GM12878 (cell line): Measurements from ENCODE around the gene ADSS1. TPM values are rescaled to one million over a fixed set of nuclear protein-coding genes. Genes with fewer than 3 reads are reported as not detected.

Experiments
- ATAC-seq: fragments of 200-7000 bp; cut with Tn5 transposase; 3 replicates; pipeline ENCODE4 v1.9.1; 2020; ENCODE audit warnings: mild to moderate bottlenecking, moderate library complexity
- BruUV-seq: library from RNA; stranded (reverse); fragments of 400-500 nt; replicated peaks from 2 replicates; lab custom pipeline; 2021; lab: Mats Ljungman, UMichigan
- CTCF ChIA-PET: fragments of 300-600 bp; sonication (Branson Sonifier 250); formaldehyde crosslinking; extraction: SDS; loops from one replicate; lab custom pipeline; 2021; ENCODE audit warnings: inconsistent platforms; lab: Yijun Ruan, JAX
- POLR2A ChIA-PET: fragments of 350-600 bp; formaldehyde crosslinking; extraction: SDS; loops from one replicate; lab custom pipeline; 2021; ENCODE audit warnings: inconsistent platforms; lab: Charles Lee
- RAD21 ChIA-PET: fragments of 300-600 bp; sonication (Branson Sonifier 250); formaldehyde crosslinking; loops from one replicate; lab custom pipeline; 2023; ENCODE audit warnings: antibody characterized with exemption; ENCODE audit not compliant: unreplicated experiment; lab: Charles Lee
- SMC1A ChIA-PET: fragments of 300-600 bp; sonication (Branson Sonifier 250); formaldehyde crosslinking; loops from one replicate; lab custom pipeline; 2023; ENCODE audit not compliant: unreplicated experiment, uncharacterized antibody; lab: Charles Lee
- DNase-seq: peaks from one replicate; pipeline ENCODE4 v3.0.0-alpha.2; 2011; ENCODE audit warnings: low read depth, low spot score
- FAIRE-seq: peaks from 3 replicates; lab custom pipeline; 2011; peaks lifted over from hg19 to GRCh38; lab: Jason Lieb, UNC
- H2AFZ ChIP-seq: 2 replicates; pipeline ENCODE4 v1.6.0; 2011; ENCODE audit warnings: low read depth, low read length, control low read depth; ENCODE audit not compliant: control insufficient read depth
- H3K27ac ChIP-seq: 2 replicates; pipeline ENCODE4 v1.5.1; 2011; ENCODE audit warnings: control low read depth; ENCODE audit not compliant: control insufficient read depth, insufficient read depth
- H3K27me3 ChIP-seq, 2 experiments: replicated peaks in 1 of 2; 2 replicates each; pipeline versions ENCODE4 v1.6.0 to v1.6.1; 2011; ENCODE audit warnings: low read length in 1 of 2; ENCODE audit not compliant: control insufficient read depth in 2 of 2, insufficient read depth in 2 of 2
- H3K36me3 ChIP-seq, 2 experiments: 2 replicates each; pipeline ENCODE4 v1.5.1; 2011; ENCODE audit warnings: low read length in 1 of 2; ENCODE audit not compliant: control insufficient read depth in 2 of 2, insufficient read depth in 2 of 2
- H3K4me1 ChIP-seq: 2 replicates; pipeline ENCODE4 v1.6.1; 2011; ENCODE audit warnings: mild to moderate bottlenecking, low read length, moderate library complexity, mixed read lengths; ENCODE audit not compliant: control insufficient read depth, insufficient read depth
- H3K4me2 ChIP-seq: 2 replicates; pipeline ENCODE4 v1.6.0; 2011; ENCODE audit warnings: control low read depth; ENCODE audit not compliant: control insufficient read depth, insufficient read depth
- H3K4me3 ChIP-seq: fragments of 200-600 bp; sonication (generic); 2 replicates; pipeline ENCODE4 v1.5.1; 2016
- H3K79me2 ChIP-seq: 2 replicates; pipeline ENCODE4 v1.6.0; 2011; ENCODE audit warnings: low read length; ENCODE audit not compliant: control insufficient read depth, insufficient read depth
- H3K9ac ChIP-seq: 2 replicates; pipeline ENCODE4 v1.8.0; 2011; ENCODE audit warnings: low read length, control low read depth, mixed read lengths; ENCODE audit not compliant: control insufficient read depth, insufficient read depth
- H3K9me3 ChIP-seq: replicated peaks from 3 replicates; pipeline ENCODE4 v1.5.1; 2011; ENCODE audit warnings: mild to moderate bottlenecking, low read length; ENCODE audit not compliant: control insufficient read depth, insufficient read depth
- H4K20me1 ChIP-seq: 2 replicates; pipeline ENCODE4 v1.6.0; 2011; ENCODE audit not compliant: control insufficient read depth, insufficient read depth
- BRCA1 ChIP-seq: IDR thresholded peaks from 2 replicates; pipeline ENCODE4 v1.6.1; 2011; ENCODE audit warnings: low read depth, low read length, improper control_type of control experiment
- CBFB ChIP-seq: IDR thresholded peaks from 2 replicates; pipeline ENCODE4 v1.6.1; 2016; ENCODE audit warnings: antibody characterized with exemption, low read depth
- HDAC6 ChIP-seq: fragments of 200-600 bp; sonication (generic); IDR thresholded peaks from one replicate; pipeline ENCODE4 v1.8.0; 2017; ENCODE audit warnings: antibody characterized with exemption; ENCODE audit not compliant: unreplicated experiment
- IKZF1 ChIP-seq: fragments of 450-650 bp; conservative IDR thresholded peaks from 2 replicates; pipeline ENCODE4 v1.6.1; 2017; ENCODE audit warnings: antibody characterized with exemption, mild to moderate bottlenecking
- MAX ChIP-seq: IDR thresholded peaks from 2 replicates; pipeline ENCODE4 v1.6.1; 2012; ENCODE audit warnings: low read depth, low read length, improper control_type of control experiment
- NKRF ChIP-seq: fragments of 450-650 bp; conservative IDR thresholded peaks from 2 replicates; pipeline ENCODE4 v1.6.1; 2017; ENCODE audit warnings: mild to moderate bottlenecking, moderate library complexity
- RELB ChIP-seq: fragments of 450-650 bp; IDR thresholded peaks from 2 replicates; pipeline ENCODE4 v1.6.1; 2017; ENCODE audit warnings: low read depth, mild to moderate bottlenecking, moderate library complexity
- SMAD1 ChIP-seq: fragments of 450-650 bp; IDR thresholded peaks from 2 replicates; pipeline ENCODE4 v1.6.1; 2018; ENCODE audit warnings: mild to moderate bottlenecking, low read depth; ENCODE audit not compliant: partially characterized antibody
- TCF3 ChIP-seq: IDR thresholded peaks from 2 replicates; pipeline ENCODE4 v1.6.1; 2012; ENCODE audit warnings: low read depth, mild to moderate bottlenecking, low read length, borderline replicate concordance; ENCODE audit not compliant: insufficient read depth
- TCF7 ChIP-seq: IDR thresholded peaks from 2 replicates; pipeline ENCODE4 v1.6.1; 2014; ENCODE audit warnings: antibody characterized with exemption, borderline replicate concordance
- ZNF217 ChIP-seq: fragments of 450-650 bp; IDR thresholded peaks from 2 replicates; pipeline ENCODE4 v1.6.1; 2017; ENCODE audit warnings: antibody characterized with exemption, mild to moderate bottlenecking
- ZZZ3 ChIP-seq: IDR thresholded peaks from 2 replicates; pipeline ENCODE4 v1.6.1; 2011; ENCODE audit warnings: low read depth; ENCODE audit not compliant: control insufficient read depth, insufficient read length
- WGBS: methylation state at CpG from one replicate; pipeline ENCODE4 v1.1.6; 2016; ENCODE audit warnings: low lambda C conversion rate; ENCODE audit not compliant: insufficient replicate concordance, insufficient coverage; ENCODE audit errors: missing lambda C conversion rate; 5-methylcytosine and 5-hydroxymethylcytosine counted together
- in situ Hi-C: fragments of 300-500 bp; cut with MboI; formaldehyde crosslinking; loops from 9 replicates; pipeline ENCODE4 v1.14.3; 2018; ENCODE audit warnings: mixed read lengths
- intact Hi-C: fragments of 100-400 bp; cut with micrococcal nuclease; formaldehyde crosslinking; loops from one replicate; pipeline ENCODE4 v1.14.2; 2022; ENCODE audit not compliant: unreplicated experiment
- polyA plus RNA-seq, 11 experiments: library from polyadenylated mRNA; depleted of rRNA in 4 of 11; unstranded in 6 of 11; stranded (reverse) in 5 of 11; fragments of >200 nt; fragmentation: Nextera tagmentation in 4 of 11; fragmentation: Illumina TruSeq in 1 of 11; extraction: Ambion mirVana in 4 of 11; extraction: Trizol in 1 of 11; gene quantifications; 1 replicate in 1 of 11; 2 replicates in 10 of 11; pipeline versions ENCODE4 v1.2.1 to v1.2.3, GENCODE V29; 2011 to 2016; ENCODE audit warnings: inconsistent platforms in 2 of 11, missing spikeins in 2 of 11, low read depth in 1 of 11
- total RNA-seq, 4 experiments: library from RNA; depleted of rRNA in 3 of 4; stranded (reverse); fragments of >200 nt in 3 of 4; fragmentation: Illumina TruSeq in 1 of 4; extraction: Trizol in 1 of 4; gene quantifications; 2 replicates each; pipeline versions ENCODE4 v1.2.1 to v1.2.3, GENCODE V29; 2013 to 2021

The ADSS1 gene
- total and polyA plus RNA-seq, 10 of the 15 experiments (the other 5 are each of a cell fraction or from before 2014, with no cell fraction given) = 0.11 to 0.45 (median 0.28) TPM; not detected in 5

- 96% methylated on average over 3 of the region's 3 CpGs for WGBS
- no peak overlapping the region for H3K27ac ChIP-seq
- ATAC-seq (no peak), DNase-seq (no peak), FAIRE-seq (no peak)
- TF ChIP-seq TCF7 (no peak), MAX (no peak), BRCA1 (no peak), SMAD1 (no peak), CBFB (no peak), TCF3 (no peak), RELB (no peak), IKZF1 (no peak), HDAC6 (no peak), ZZZ3 (no peak), ZNF217 (no peak), NKRF (no peak)
- H3K4me3 ChIP-seq = no peak overlapping the region
- ChIA-PET RAD21 (interaction anchor here (1.0 kb wide), 1 partner anchor 60 kb away, joined by 4 read pairs; no protein-coding TSS in a partner anchor), POLR2A (interaction anchor here (0.6 to 0.9 kb wide), 3 partner anchors 12 to 694 kb away, joined by 3 to 8 read pairs (median 3); no protein-coding TSS in a partner anchor), SMC1A (interaction anchor here (0.8 to 2.0 kb wide), 3 partner anchors 13 to 142 kb away, joined by 3 to 5 read pairs (median 4); partner anchors contain the start of gene SIVA1), CTCF (interaction anchor here (0.9 to 1.4 kb wide), 3 partner anchors 60 to 175 kb away, joined by 3 to 4 read pairs (median 3); no protein-coding TSS in a partner anchor)
- H3K4me1 ChIP-seq = no peaks in the 10 kb centered on the region; the same call in 1 of the 2 replicates
- intact Hi-C loops (no loop called here), in situ Hi-C loops (loop anchor here (5.0 kb wide), 1 partner anchor 57 kb away; no protein-coding TSS in a partner anchor)
- no peak overlapping the region for H3K4me2 ChIP-seq
- H2AFZ ChIP-seq = no peak overlapping the region
- H3K79me2 ChIP-seq = no peaks in the 10 kb centered on the region
- H3K36me3 ChIP-seq = peaks cover 0 to 1% of the 10 kb centered on the region in 2 experiments; a peak in 2 of 4 replicates
- BruUV-seq = no TSS peak
- no peak overlapping the region for H3K9ac ChIP-seq
- no peaks in the 10 kb centered on the region for H4K20me1 ChIP-seq
- H3K27me3 ChIP-seq = no peaks in the 10 kb centered on the region
- H3K9me3 ChIP-seq = no peaks in the 10 kb centered on the region; the same call in 2 of the 3 replicates
Observed at GRCh38 chr14:104765517-104765916, 41.5 kb downstream of the ADSS1 start.
